Panc1 (cell line): ENCODE results near the gene DHRS7. TPM values are rescaled to one million over a fixed set of nuclear protein-coding genes. Genes with fewer than 3 reads are reported as not detected.
A peak's percentile ranks its signal among the peaks of the same experiment; 100 is the strongest.

Experiments
- ATAC-seq: fragments of 200-7000 bp; cut with Tn5 transposase; 2 replicates; pipeline ENCODE4 v1.9.1; 2020; ENCODE audit warnings: mild to moderate bottlenecking, moderate library complexity
- BruUV-seq: library from RNA; stranded (reverse); fragments of 400-500 nt; replicated peaks from 2 replicates; lab custom pipeline; 2021; lab: Mats Ljungman, UMichigan
- CTCF ChIA-PET: fragments of 300-600 bp; sonication (Branson Sonifier 250); formaldehyde crosslinking; loops from one replicate; lab custom pipeline; 2022; ENCODE audit warnings: antibody characterized with exemption; lab: Charles Lee
- POLR2A ChIA-PET: fragments of 300-600 bp; sonication (Branson Sonifier 250); formaldehyde crosslinking; loops from one replicate; lab custom pipeline; 2022; ENCODE audit warnings: antibody characterized with exemption; lab: Charles Lee
- DNase-seq: peaks from one replicate; pipeline ENCODE4 v3.0.0-alpha.2; 2010; ENCODE audit warnings: low read depth, low spot score
- H3K27ac ChIP-seq: 2 replicates; pipeline ENCODE4 v1.5.1; 2011; ENCODE audit warnings: mild to moderate bottlenecking, low read length, inconsistent platforms
- H3K27me3 ChIP-seq: fragments of 200-500 bp; sonication (Bioruptor generic); 2 replicates; pipeline ENCODE4 v1.6.0; 2014; ENCODE audit warnings: low read length, inconsistent platforms; ENCODE audit not compliant: control insufficient read depth, insufficient read depth
- H3K36me3 ChIP-seq: fragments of 200-500 bp; sonication (Bioruptor generic); 2 replicates; pipeline ENCODE4 v1.5.1; 2014; ENCODE audit warnings: inconsistent platforms, mild to moderate bottlenecking, low read length, moderate library complexity; ENCODE audit not compliant: control insufficient read depth, insufficient read depth
- H3K4me1 ChIP-seq: 2 replicates; pipeline ENCODE4 v1.5.1; 2011; ENCODE audit warnings: inconsistent platforms, mild to moderate bottlenecking, low read length, moderate library complexity; ENCODE audit not compliant: control insufficient read depth, insufficient read depth
- H3K4me3 ChIP-seq, 2 experiments: 2 replicates each; pipeline ENCODE4 v1.5.1; 2011 to 2012; ENCODE audit warnings: low read depth in 2 of 2, low read length in 2 of 2, mild to moderate bottlenecking in 2 of 2, inconsistent platforms in 1 of 2, moderate library complexity in 1 of 2
- H3K9me3 ChIP-seq: fragments of 200-500 bp; sonication (Bioruptor generic); 2 replicates; pipeline ENCODE4 v1.5.1; 2014; ENCODE audit warnings: low read depth, mild to moderate bottlenecking, inconsistent platforms, low read length, moderate library complexity; ENCODE audit not compliant: control insufficient read depth, insufficient read depth
- CTCF ChIP-seq: fragments of 450-650 bp; IDR thresholded peaks from 2 replicates; pipeline ENCODE4 v1.5.1; 2017; ENCODE audit warnings: mild to moderate bottlenecking
- POLR2AphosphoS5 ChIP-seq: IDR thresholded peaks from 2 replicates; pipeline ENCODE4 v1.6.1; 2012; ENCODE audit warnings: mild to moderate bottlenecking, low read depth, low read length, moderate library complexity
- REST ChIP-seq, 2 experiments: IDR thresholded peaks; 2 replicates each; pipeline ENCODE4 v1.6.1; 2011 to 2012; ENCODE audit warnings: low read depth in 2 of 2, control low read depth in 1 of 2, low read length in 1 of 2, mild to moderate bottlenecking in 1 of 2, moderate library complexity in 1 of 2; ENCODE audit not compliant: insufficient read depth in 1 of 2
- SIN3A ChIP-seq: IDR thresholded peaks from 2 replicates; pipeline ENCODE4 v1.6.1; 2012; ENCODE audit warnings: low read depth, mild to moderate bottlenecking, low read length, moderate library complexity, borderline replicate concordance; ENCODE audit not compliant: insufficient read depth
- TCF7L2 ChIP-seq: IDR thresholded peaks from 2 replicates; pipeline ENCODE4 v1.6.1; 2011; ENCODE audit warnings: mild to moderate bottlenecking, low read depth, low read length, inconsistent platforms
- in situ Hi-C: cut with HindIII; loops from 2 replicates; pipeline ENCODE4 v1.10.0; 2016; ENCODE audit warnings: low sequenced_read_pairs, low pct_unique_long_range_greater_than_20kb
- intact Hi-C: fragments of 100-400 bp; cut with micrococcal nuclease; formaldehyde crosslinking; loops from one replicate; pipeline ENCODE4 v1.10.0; 2022; ENCODE audit not compliant: unreplicated experiment
- total RNA-seq: library from RNA; stranded (reverse); gene quantifications from one replicate; pipeline ENCODE4 v1.2.1, GENCODE V29; 2021; ENCODE audit not compliant: unreplicated experiment

The DHRS7 gene
- total RNA-seq, 1 experiment from 2014 or later = 34.5 TPM

GRCh38 chr14:60188115-60188514 lies 22.9 kb upstream of the DHRS7 start:
- H3K27me3 ChIP-seq = no peaks in the 10 kb centered on the region
- TF ChIP-seq TCF7L2 (no peak), REST (IDR thresholded peaks at IDR 0.05; ENCODE audit: insufficient read depth in 1 of 2, low read depth in 2 of 2, low read length in 1 of 2) (no peak), SIN3A (no peak), POLR2AphosphoS5 (no peak), CTCF (peak; percentile 21; the same call in 1 of the 2 replicates)
- no TSS peak for BruUV-seq
- H3K27ac ChIP-seq = no peak overlapping the region
- POLR2A ChIA-PET = no interaction called here
- no peaks in the 10 kb centered on the region for H3K36me3 ChIP-seq
- in situ Hi-C loops = no loop called here
- H3K4me1 ChIP-seq = no peaks in the 10 kb centered on the region
- DNase-seq = no peak
- H3K4me3 ChIP-seq = no peak overlapping the region
- no peaks in the 10 kb centered on the region for H3K9me3 ChIP-seq
- CTCF ChIA-PET = no interaction called here
- intact Hi-C loops = loop anchor here (10.0 kb wide), 1 partner anchor 147 kb away; no protein-coding TSS in a partner anchor
- no peak for ATAC-seq

- no peaks in the 10 kb centered on the region for H3K36me3 ChIP-seq
- in situ Hi-C loops (no loop called here), intact Hi-C loops (loop anchor here (1.0 to 10.0 kb wide), 3 partner anchors 120 to 220 kb away; no protein-coding TSS in a partner anchor)
- ATAC-seq (no peak), DNase-seq (no peak)
- no peaks in the 10 kb centered on the region for H3K9me3 ChIP-seq
- H3K27ac ChIP-seq = no peak overlapping the region
- no peaks in the 10 kb centered on the region for H3K27me3 ChIP-seq
- POLR2A ChIA-PET = interaction anchor here (0.6 to 1.0 kb wide), 2 partner anchors 64 to 432 kb away, joined by 3 read pairs; partner anchors contain the start of gene PPM1A
- no peak overlapping the region for H3K4me3 ChIP-seq
- no peaks in the 10 kb centered on the region for H3K4me1 ChIP-seq
- no TSS peak for BruUV-seq
- TF ChIP-seq TCF7L2 = no peak
- TF ChIP-seq CTCF = no peak
- TF ChIP-seq POLR2AphosphoS5 = no peak
- TF ChIP-seq REST (IDR thresholded peaks at IDR 0.05; ENCODE audit: insufficient read depth in 1 of 2, low read depth in 2 of 2, low read length in 1 of 2) = no peak
- TF ChIP-seq SIN3A = no peak
- CTCF ChIA-PET = no interaction called here
Observed at GRCh38 chr14:60184905-60185555, 19.8 kb upstream of the DHRS7 start.
